ENCODE results near the gene CTAGE4. TPM values are rescaled to one million over a fixed set of nuclear protein-coding genes. Genes with fewer than 3 reads are reported as not detected.
"Not testable (repeated sequence)": the region's sequence is repeated elsewhere in the genome, so short reads cannot be mapped to it uniquely, and the experiment has no call there.

The CTAGE4 gene, protein sequence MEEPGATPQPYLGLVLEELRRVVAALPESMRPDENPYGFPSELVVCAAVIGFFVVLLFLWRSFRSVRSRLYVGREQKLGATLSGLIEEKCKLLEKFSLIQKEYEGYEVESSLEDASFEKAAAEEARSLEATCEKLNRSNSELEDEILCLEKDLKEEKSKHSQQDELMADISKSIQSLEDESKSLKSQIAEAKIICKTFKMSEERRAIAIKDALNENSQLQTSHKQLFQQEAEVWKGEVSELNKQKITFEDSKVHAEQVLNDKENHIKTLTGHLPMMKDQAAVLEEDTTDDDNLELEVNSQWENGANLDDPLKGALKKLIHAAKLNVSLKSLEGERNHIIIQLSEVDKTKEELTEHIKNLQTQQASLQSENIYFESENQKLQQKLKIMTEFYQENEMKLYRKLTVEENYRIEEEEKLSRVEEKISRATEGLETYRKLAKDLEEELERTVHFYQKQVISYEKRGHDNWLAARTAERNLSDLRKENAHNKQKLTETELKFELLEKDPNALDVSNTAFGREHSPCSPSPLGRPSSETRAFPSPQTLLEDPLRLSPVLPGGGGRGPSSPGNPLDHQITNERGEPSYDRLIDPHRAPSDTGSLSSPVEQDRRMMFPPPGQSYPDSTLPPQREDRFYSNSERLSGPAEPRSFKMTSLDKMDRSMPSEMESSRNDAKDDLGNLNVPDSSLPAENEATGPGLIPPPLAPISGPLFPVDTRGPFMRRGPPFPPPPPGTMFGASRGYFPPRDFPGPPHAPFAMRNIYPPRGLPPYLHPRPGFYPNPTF
- 0.07 and 0.18 TPM in 2 replicates for total RNA-seq

DNA sequence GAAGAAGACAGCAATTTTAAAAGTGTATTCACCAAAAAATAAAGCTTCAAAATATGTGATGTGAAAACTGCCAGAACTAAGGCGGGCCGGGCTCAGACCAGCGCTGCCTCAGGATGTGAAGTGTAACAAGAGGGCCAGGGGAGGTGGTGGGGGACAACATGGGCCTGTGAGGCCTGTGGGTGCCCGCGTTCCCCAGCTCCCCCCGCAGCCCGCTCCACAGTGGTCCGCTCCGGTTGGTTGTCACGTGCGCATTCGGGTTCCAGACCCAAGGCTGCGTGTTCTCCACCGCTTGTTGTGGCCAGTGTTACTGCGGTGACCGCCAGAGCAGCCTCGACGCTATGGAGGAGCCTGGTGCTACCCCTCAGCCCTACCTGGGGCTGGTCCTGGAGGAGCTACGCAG is at the start of gene CTAGE4:
CTAGE4 (plus strand) TSS at position 301 of the 400 bp plus-strand sequence; CDS start at position 339, 38 bp downstream.
- DNase-seq (ENCODE audit: low read depth, low spot score): not testable (repeated sequence)

DNA sequence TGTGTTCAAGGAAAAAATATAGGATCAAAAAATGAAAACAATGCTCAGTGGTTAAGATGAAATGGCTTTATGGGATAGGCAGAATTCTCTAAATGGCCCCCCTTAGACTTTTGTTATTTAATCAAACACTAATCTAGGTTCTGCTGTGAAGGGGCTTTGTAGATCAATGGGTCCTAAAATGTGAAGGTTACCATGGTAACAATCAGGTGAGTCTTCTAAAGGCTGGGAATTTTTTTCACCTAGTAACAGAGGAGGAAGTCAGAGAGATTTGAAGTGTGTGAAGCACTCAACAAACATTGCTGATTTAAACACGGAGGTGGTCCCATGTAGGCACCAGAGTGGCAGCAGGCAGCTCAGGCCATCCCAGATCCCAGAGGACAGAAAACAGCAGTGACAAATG is 49.1 kb upstream of the CTAGE4 start:
- no peak for DNase-seq (ENCODE audit: low read depth, low spot score)

DNA sequence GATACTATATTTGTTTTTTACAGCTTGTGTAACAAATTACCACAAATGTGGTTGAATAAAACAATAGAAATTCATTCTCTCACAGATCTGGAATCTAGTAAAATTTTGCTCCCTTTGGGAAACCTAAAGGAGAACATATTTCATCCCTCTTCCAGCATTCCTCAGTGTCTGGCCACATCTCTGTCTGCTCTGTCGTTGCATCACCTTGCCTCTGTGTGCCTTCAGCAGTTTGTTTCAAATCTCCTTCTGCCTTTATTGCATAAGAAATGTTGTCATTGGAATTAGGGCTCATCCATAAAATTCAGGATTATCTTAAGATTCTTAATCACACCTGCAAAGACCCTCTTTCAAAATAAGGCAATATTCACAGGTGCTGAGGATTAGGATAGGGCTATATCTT is 45.8 kb upstream of the CTAGE4 start:
- no peak for DNase-seq (ENCODE audit: low read depth, low spot score)

DNA sequence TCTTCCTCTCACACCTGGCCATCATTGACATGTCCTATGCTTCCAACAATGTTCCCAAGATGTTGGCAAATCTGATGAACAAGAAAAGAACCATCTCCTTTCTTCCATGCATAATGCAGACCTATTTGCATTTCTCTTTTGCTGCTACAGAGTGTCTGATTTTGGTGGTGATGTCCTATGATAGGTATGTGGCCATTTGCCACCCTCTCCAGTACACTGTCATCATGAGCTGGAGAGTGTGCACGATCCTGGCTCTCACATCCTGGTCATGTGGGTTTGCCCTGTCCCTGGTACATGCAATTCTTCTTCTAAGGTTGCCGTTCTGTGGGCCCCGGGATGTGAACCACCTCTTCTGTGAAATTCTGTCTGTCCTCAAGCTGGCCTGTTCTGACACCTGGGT is 41.1 kb upstream of the CTAGE4 start:
- no peak for DNase-seq (ENCODE audit: low read depth, low spot score)

DNA sequence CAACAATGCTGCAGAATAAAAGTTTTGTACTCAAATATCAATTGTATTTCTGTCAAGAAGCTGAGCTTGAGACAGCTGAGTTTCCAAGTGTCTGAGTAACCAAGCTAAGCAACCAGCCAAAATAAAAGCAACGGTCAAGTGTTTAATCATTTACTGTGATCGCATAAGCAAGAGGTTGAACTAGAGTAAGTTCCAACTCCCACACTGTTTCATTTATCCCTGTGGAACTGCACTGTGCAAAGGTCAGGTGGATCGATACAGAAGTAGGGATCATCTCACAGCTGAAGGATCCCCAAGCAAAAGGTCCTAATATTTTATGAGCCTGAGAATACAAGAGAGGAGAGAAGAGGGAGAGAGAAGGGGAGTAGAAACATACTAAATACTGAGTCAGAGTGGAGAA is 38.8 kb upstream of the CTAGE4 start:
- no peak for DNase-seq (ENCODE audit: low read depth, low spot score)

DNA sequence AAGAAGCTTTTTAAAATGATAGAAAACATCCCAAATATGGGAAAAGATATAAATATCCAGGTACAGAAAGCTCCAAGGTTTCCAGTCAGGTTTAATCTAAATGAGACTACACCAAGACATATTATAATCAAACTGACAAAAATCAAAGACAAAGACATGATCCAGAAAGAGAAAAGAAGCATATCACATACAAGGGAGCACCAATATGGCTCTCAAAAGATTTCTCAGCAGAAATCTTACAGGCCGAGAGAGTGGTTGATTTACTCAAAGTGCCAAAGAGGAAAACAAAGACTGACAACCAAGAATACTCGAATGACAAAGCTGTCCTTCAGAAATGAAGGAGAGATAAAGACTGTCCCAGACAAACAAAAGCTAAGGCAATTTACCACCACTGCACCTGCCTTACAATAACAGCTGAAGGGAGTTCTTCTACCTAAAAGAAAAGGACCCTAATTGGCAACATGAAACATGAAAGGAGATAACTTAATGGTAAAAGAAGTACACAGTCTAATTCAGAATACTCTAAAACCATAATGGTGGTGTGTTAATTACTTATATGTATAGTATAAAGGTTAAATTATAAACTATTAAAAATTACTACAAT is 34.9 kb upstream of the CTAGE4 start:
- DNase-seq (ENCODE audit: low read depth, low spot score): no peak

DNA sequence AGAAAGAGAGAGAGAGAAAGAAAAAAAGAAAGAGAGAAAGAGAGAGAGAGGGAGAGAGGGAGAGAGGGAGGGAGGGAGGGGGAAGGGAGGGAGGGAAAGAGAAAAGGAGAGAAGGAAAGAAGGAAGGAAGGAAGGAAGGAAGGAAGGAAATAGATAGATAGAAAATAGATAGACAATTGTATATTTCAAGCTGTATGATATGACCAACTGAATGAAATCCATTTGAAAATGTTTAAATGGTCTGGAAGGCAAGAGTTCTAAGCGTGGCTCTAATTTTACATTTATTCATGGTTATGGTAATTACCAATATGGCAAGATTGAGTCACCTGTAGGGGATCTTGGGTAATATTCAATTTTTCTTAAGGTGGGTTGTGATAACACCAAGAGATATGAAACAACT is 24.4 kb upstream of the CTAGE4 start:
- no peak for DNase-seq (ENCODE audit: low read depth, low spot score)

DNA sequence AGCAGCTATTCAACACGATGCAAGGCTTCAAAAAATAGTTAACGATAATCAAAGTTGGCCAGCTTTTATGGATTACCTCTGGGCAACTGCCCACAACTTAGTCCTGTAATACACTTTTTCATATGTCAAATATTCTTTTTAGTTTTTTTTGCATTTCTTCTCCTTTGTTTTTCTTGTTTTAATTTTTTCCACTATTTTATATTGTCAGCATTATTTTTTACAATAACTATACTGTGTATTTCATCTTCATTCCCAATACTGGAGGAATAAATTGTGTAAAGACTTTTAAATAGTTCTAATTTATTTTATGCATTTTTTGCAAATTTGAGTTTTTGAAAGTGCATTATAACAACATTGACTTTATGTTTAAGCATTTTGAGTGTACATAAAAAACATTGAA is 18.5 kb upstream of the CTAGE4 start:
- no peak for DNase-seq (ENCODE audit: low read depth, low spot score)

DNA sequence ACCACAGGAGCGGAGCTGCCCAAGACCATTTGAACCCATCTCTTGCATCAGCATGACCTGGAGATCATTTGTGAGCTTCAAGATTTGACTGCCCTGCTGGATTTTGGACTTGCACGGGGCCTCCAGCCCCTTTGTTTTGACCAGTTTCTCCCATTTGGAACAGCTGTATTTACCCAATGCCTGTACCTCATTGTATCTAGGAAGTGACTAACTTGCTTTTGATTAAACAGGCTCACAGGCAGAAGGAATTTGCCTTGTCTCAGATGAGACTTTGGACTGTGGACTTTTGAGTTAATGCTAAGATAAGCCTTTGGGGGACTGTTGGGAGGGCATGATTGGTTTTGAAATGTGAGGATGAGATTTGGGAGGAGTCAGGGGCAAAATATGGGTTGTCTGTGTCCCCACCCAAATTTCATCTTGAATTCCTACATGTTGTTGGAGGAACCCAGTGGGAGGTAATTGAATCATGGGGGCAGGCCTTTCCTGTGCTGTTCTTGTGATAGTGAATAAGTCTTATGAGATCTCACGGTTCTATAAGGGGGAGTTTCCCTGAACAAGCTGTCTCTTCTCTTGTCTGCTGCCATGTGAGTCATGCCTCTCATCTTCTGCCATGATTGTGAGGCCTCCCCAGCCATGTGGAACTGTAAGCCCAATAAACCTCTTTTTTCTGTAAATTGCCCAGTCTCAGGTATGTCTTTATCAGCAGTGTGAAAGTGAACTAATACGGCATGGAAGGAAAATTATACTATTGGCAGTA is 11.5 kb upstream of the CTAGE4 start:
- not testable (repeated sequence) for DNase-seq (ENCODE audit: low read depth, low spot score)

DNA sequence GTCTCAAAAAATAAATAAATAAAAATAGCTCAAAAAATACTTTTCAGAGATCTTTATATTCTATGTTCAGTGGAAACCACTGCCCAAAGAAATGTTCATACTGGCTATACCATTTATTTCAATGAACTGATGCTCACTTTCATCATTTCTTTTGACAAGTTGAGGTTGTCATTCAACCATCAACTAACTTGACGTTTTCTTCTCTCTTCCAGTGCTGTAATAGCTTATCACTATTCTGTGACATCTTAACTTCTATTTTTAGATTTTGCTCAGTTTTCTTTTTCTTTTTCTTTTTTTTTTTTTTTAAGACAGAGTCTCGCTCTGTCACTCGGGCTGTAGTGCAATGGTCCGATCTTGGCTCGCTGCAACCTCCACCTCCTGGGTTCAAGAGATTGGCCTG is 8.7 kb upstream of the CTAGE4 start:
- no peak for DNase-seq (ENCODE audit: low read depth, low spot score)

DNA sequence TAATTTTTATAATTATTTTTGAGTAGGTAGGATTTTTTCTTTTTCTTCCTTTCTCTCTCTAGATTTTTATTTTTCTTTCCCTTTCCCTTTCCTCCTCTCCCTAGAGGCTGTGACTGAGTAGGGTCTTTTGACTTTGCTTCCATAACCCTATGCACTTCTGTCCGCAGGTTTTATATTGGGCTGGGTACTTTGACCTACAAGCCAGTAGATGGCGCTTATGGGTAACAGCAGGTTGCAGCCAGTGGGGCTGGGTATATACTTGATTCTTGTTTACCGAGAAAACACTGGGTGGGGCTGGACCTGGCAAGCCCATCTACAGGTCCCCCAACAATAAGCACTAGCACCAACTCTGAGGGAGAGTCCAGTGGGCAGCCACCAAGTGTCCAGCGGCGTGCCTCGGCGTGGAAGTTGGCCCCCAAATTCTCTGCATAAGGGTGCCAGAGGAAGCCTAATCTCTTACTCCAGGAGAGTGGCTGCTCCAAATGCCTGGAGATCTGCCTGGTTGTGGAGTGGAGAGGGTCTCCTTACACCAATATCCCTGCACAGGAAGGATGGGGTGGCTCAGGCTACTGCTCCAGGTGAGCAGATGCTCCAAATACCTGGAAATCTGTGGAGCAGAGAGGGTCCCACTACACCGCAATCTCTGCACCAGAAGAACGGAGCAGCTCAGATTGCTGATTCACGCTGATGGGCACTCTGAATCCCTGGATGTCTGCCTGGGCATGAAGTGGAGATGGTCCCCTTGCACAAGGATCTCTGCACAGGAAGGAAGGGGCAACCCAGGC is 4.7 kb upstream of the CTAGE4 start:
- DNase-seq (ENCODE audit: low read depth, low spot score): not testable (repeated sequence)

DNA sequence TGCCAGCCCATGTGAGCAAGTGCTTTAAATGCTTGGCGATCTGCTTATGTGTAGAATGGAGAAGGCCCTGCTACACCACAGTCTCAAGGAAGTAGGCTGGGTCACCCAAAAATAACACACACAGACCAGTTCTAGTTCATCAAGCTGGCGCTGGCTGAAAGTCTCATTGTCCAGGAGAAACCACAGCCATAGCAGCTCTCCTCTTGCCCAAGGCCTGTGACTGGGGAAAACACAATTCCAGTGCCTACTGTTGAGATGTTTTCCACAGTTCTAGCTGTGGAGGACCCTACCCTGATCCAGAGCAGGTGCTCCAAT is 4.1 kb upstream of the CTAGE4 start:
- not testable (repeated sequence) for DNase-seq (ENCODE audit: low read depth, low spot score)

DNA sequence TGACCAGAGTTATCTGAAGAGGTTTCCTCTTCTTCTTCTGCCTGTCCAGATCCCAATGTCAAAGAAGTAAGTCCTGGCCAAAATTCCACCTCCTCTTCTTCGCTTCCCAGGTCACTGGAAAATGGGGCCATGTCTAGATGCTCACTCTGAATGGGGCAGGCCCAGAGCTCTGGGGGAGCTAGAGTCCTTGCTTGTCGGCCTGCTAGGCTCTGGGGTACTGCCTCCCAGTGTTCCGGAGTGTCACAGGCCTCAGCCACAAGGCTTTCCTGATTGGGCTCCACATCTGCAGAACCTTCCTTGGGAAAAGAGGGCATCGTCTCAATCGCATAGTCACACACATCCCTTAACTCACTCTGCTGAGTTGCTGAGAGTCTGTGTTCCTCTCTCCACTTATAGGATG is 4.6 kb downstream of the CTAGE4 start:
- not testable (repeated sequence) for DNase-seq (ENCODE audit: low read depth, low spot score)

DNA sequence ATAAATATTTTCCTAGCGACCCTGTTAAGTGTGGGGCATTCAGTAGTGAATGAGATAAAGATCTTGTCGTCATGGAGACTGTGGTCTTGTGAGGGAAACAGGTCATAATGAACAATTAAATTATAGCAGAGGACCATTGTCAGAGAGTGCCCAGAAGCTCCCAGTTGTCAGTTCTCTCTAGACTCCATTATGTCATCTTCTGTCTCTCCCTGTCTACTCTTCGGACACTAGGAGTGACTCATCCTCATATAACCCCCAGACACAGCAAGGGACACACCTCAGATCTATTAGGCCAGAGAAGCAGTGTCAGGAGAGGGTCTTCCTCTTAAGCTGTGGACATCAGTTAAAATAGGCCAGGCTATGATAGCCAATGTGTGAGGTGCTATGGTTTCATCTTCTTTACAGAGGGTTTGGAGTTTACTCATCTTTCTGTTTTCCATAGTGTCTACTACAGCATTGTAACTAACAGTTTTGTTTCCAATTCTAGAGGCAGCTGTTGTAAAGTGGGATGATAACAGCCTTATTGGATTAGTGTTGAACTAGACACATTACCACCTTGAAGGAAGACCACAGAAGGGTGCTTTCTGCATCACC is 5.4 kb downstream of the CTAGE4 start:
- DNase-seq (ENCODE audit: low read depth, low spot score): not testable (repeated sequence)

DNA sequence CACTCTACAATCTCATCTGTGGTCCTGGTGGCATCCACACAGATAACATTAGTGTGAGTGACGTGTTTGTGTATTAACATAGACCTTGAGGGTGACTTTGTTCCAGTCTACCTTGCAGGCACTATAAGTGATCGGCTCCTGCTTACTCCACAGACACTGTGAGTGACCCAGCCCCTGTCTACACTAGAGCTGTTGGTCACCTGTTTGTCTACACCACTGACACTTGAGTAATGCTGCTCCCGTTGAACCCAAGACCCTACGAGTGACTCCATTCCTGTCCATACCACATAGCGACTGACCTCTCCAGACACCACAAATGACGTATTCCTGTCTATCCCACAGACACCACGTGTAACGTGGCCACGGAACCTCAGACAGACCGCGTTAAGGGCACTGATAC is 10.5 kb downstream of the CTAGE4 start:
- not testable (repeated sequence) for DNase-seq (ENCODE audit: low read depth, low spot score)

DNA sequence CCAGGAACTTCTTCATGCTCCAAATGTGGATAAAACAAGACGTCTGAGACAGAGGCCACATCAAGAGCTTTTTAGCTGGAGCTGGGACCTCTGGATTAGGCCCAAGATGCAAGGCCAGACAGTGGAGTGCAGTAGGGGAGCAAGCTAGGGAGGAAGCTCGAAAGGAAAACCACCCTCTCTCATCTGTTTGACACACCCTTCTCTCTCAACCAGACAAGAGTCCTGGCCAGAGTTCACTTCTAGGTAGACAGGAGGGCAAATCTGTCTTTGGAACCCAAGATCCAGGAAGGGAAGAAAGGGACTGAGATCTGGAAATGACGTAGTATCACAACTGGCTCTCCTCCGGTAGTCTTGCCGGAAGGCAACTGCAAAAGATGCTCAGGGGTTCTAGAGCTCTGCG is 11.2 kb downstream of the CTAGE4 start:
- DNase-seq (ENCODE audit: low read depth, low spot score): not testable (repeated sequence)

DNA sequence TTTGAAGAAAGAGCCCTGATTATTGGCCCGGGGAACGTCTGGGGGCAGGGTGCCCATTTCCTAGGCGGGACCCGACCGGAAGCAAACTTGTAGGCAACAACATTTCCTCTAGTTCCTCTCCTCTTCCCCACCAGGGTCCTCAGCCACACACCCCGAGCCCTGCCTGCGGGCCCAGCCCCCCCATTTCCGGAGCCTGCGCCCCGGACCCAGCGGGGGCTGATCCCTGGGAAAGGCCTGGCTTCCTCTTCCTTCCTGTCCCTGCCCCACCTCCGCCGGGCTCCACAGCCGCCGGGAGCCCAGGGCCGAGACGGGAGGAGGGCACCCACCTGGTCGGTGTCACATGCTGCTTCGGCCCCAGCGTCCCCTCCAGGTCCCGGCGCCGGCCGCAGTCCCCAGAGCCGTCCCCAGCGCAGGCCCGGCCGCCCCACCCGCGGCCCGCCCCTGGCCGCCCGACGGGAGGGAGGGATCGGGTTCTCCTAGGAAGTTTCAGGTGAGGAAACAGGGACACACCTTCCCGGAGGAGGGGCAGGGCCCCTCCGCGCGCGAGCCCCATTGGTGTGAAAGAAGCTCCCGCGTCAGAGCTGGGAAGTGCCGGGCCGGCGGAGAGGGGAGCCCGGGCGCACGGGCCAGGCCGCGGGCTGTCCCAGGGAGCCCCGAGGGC is 12.1 kb downstream of the CTAGE4 start, which contains the start of gene ARHGEF35:
ARHGEF35 (minus strand) TSS at position 622 of the 661 bp plus-strand sequence. CDS start 7,450 bp downstream, outside the sequence.
- not testable (repeated sequence) for DNase-seq (ENCODE audit: low read depth, low spot score)

DNA sequence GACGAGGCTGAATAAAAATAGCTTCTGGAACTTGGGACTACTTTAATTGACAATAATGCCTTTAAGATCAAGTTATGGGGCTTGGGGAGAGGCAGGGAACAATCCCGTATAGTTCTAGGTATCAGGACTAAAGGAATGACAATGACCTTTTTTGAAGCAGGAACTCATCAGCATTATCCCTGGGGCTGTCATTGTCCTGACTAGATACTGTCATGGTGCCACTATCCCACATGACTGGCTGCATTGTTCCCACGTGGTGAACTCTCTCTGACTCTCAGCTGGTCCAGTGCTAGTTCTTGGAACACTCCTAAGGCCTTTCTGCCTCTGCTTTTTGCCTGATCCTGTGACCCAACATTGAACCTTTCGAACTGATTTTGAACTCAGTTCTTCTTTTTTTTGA is 15.7 kb downstream of the CTAGE4 start:
- not testable (repeated sequence) for DNase-seq (ENCODE audit: low read depth, low spot score)

DNA sequence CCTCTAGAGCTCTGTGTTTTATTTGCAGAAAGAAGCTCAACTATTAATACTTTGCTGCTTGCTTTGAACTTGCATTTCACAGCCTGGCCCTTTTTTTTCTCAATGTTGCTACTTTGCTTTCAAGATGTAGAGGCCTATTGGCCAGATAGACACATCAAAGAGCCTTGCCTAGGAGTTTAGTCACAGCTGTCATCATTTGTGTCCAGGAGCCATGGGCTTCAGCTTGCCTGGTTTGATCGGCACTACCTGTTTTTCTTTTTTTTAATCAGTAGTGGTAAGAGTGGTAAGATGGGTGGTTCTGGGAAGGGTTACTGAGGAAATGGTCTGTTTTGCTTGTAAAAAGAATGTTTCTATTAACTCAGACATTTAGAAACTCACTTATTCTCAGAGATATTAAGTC is 18.7 kb downstream of the CTAGE4 start:
- DNase-seq (ENCODE audit: low read depth, low spot score): not testable (repeated sequence)

DNA sequence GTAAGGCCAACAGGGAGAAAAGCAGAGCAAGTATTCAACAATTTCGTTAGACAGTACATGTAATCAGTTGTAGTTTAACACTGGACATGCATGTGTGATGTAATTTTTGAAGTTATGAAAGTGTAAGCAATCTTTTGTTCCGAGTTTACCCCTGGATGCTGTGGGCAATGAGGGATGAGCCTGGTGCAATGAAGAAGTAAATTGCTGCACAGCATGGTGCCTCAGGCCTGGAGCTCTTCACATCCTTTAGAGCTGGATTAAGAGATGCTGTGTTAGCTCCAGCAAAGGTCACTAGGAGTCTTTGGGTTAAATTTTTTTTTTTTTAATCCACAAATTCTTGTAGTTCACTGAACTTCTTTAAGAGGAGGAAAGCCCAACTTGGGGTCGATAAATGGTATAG is 19.8 kb downstream of the CTAGE4 start:
- DNase-seq (ENCODE audit: low read depth, low spot score): not testable (repeated sequence)
